ENCODE measurements around the gene DNAJC17. TPM values are rescaled to one million over a fixed set of nuclear protein-coding genes. Genes with fewer than 3 reads are reported as not detected.
A peak's percentile ranks its signal among the peaks of the same experiment; 100 is the strongest.

The DNAJC17 gene
- total and polyA plus RNA-seq, 2 of the 13 experiments (the other 11 are each of a cell fraction or from before 2014, with no cell fraction given): 22.2 to 26.5 TPM

- TF ChIP-seq NFAT5 (CRISPR knock-in tag; IDR thresholded peaks at IDR 0.05): peak; percentile 48; the same call in 1 of the 2 replicates
- peak; percentile 77; the same call in 1 of the 2 replicates for TF ChIP-seq ZNF414 (CRISPR knock-in tag; IDR thresholded peaks at IDR 0.05)
- TF ChIP-seq PLSCR1 (CRISPR knock-in tag; IDR thresholded peaks at IDR 0.05; ENCODE audit: borderline replicate concordance): no peak
- TF ChIP-seq ZNF432 (CRISPR knock-in tag; IDR thresholded peaks at IDR 0.05; ENCODE audit: borderline replicate concordance): no peak; the same call in 1 of the 2 replicates
- TF ChIP-seq DZIP1 (CRISPR knock-in tag; IDR thresholded peaks at IDR 0.05): peak; percentile 25; the same call in 1 of the 2 replicates
- TF ChIP-seq ZNF570 (CRISPR knock-in tag; IDR thresholded peaks at IDR 0.05; ENCODE audit: borderline replicate concordance): no peak; the same call in 1 of the 2 replicates
- TF ChIP-seq PHF5A (CRISPR knock-in tag; IDR thresholded peaks at IDR 0.05; ENCODE audit: low read depth, unreplicated experiment): no peak
- TF ChIP-seq IRX3 (CRISPR knock-in tag; IDR thresholded peaks at IDR 0.05; ENCODE audit: borderline replicate concordance, low read depth): peak; percentile 41; the same call in 1 of the 2 replicates
- TF ChIP-seq ZBTB3 (CRISPR knock-in tag; IDR thresholded peaks at IDR 0.05; ENCODE audit: borderline replicate concordance, low read depth): no peak
- peak; percentile 37 for TF ChIP-seq IKZF5 (CRISPR knock-in tag; IDR thresholded peaks at IDR 0.05)
- peak; percentile 22; the same call in 1 of the 2 replicates for TF ChIP-seq ZSCAN31 (CRISPR knock-in tag; IDR thresholded peaks at IDR 0.05; ENCODE audit: low read depth)
- peak; percentile 33 for TF ChIP-seq ZHX1 (CRISPR knock-in tag; IDR thresholded peaks at IDR 0.05; ENCODE audit: low read depth)
- no peak for TF ChIP-seq MIXL1 (CRISPR knock-in tag; IDR thresholded peaks at IDR 0.05)
These were observed 44.1 kb downstream of the DNAJC17 start (continued) for GRCh38 chr15:40762919-40763800.

Measured in HepG2 (cell line).